ENCODE data around the gene NPAS2. TPM values are rescaled to one million over a fixed set of nuclear protein-coding genes. Genes with fewer than 3 reads are reported as not detected.

The NPAS2 gene
- polyA plus RNA-seq, 1 experiment = 13.5 TPM

DNA sequence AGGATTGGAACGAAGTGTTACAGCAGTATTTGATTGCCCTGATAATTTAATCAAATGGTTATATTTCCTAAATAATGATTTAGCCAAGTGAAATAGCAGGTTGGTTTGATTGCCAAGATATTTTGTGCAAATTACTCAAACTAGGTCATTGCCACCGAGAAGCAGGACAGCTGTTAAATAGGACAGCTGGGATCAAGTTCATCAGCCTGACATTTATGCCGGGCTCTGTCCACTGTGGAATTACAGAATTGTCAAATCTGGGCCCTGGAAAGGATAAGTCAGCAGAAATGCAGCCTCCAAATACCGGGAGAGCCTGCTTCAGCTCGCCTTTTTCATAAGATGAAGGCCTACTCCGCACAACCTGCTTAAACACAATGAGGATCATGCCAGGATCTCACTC lies 108.3 kb downstream of the NPAS2 start:
- POLR2A ChIA-PET = no interaction called here
- DNase-seq (ENCODE audit: low read depth, low spot score) = no peak
- Histone ChIP-seq H3K27ac (ENCODE audit: low read depth, low read length) (no peak overlapping the region), H3K27me3 (ENCODE audit: control insufficient read depth, insufficient read depth, low read length) (no peaks in the 10 kb centered on the region), H3K9me3 (ENCODE audit: control insufficient read depth, insufficient read depth, low read length) (no peaks in the 10 kb centered on the region), H3K4me3 (ENCODE audit: low read depth, low read length) (no peak overlapping the region)
- TF ChIP-seq, protein P1, sequence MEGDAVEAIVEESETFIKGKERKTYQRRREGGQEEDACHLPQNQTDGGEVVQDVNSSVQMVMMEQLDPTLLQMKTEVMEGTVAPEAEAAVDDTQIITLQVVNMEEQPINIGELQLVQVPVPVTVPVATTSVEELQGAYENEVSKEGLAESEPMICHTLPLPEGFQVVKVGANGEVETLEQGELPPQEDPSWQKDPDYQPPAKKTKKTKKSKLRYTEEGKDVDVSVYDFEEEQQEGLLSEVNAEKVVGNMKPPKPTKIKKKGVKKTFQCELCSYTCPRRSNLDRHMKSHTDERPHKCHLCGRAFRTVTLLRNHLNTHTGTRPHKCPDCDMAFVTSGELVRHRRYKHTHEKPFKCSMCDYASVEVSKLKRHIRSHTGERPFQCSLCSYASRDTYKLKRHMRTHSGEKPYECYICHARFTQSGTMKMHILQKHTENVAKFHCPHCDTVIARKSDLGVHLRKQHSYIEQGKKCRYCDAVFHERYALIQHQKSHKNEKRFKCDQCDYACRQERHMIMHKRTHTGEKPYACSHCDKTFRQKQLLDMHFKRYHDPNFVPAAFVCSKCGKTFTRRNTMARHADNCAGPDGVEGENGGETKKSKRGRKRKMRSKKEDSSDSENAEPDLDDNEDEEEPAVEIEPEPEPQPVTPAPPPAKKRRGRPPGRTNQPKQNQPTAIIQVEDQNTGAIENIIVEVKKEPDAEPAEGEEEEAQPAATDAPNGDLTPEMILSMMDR (IDR thresholded peaks at IDR 0.05; ENCODE audit: low read depth, low read length) = no peak
- CTCF ChIA-PET = no interaction called here

DNA sequence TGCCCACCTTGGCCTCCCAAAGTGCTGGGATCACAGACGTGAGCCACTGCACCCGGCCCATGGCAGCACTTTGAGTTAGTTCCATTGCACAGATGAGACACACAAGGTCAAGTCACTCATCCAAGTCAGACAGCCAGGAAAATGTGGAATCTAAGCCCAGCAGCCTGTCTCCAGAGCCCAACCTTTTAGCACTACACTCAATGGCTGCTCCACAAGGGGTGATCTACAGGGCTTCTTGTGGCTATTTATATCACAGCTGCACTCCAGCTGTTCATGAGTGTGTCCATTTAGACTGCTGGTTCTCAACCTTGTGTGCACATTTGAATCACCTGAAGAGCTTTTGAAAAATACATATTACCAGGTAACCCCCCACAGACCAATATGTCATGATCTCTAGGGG lies 109.2 kb downstream of the NPAS2 start:
- CTCF ChIA-PET = no interaction called here

DNA sequence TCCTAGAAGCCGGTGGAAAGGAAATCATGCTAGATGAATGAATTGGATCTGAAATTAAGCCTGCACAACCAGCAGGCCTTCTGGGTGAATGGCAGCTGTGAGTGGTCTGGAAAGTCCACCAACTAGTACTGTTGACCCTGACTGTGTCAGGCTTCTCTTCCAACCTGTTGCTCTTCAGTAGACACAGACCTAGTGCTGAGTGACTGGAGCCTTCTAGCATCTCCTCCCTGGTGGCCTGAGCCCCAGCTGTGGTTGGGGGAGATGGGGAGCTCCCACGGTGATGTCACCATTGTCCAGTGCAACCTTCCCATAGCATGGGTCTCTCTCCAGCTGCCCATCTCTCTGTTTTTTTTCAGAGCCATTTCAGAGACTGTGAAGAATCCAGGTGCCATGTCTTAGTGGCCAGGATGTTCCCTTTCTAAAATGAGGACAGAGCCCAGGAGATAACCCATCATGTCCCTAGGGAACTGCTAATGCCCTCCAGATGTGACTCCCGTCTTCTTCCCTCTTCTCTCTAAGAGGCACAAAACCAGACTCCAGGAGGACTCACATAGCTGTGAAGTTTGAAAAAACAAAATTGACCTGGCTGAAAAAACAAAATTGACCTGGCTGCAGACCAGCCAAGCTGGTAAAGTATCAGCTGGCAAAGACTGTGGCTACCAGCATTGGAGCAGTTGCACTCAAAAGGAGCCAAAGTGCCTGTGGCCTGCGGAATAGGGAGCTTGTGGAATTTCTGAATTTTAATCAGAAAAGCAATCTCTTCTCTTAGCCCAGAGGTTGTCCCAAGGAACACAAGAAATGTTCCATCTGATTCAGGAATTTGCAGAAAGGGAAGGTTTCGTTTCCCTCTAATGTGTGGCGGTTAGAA lies 114.8 kb downstream of the NPAS2 start:
- H3K27ac ChIP-seq (ENCODE audit: low read depth, low read length) = no peak overlapping the region
- H3K9me3 ChIP-seq (ENCODE audit: control insufficient read depth, insufficient read depth, low read length) = no peaks in the 10 kb centered on the region
- H3K27me3 ChIP-seq (ENCODE audit: control insufficient read depth, insufficient read depth, low read length) = no peaks in the 10 kb centered on the region
- TF ChIP-seq, protein P1 (IDR thresholded peaks at IDR 0.05; ENCODE audit: low read depth, low read length) = no peak
- H3K4me3 ChIP-seq (ENCODE audit: low read depth, low read length) = no peak overlapping the region
- DNase-seq (ENCODE audit: low read depth, low spot score) = no peak
- ChIA-PET CTCF (no interaction called here), POLR2A (interaction anchor here (1.0 to 1.5 kb wide), 2 partner anchors 10 to 16 kb away, joined by 4 read pairs; no protein-coding TSS in a partner anchor)

More for the DNA sequence above, 109.2 kb downstream of the NPAS2 start:
- Histone ChIP-seq H3K27ac (ENCODE audit: low read depth, low read length) (no peak overlapping the region), H3K4me3 (ENCODE audit: low read depth, low read length) (no peak overlapping the region), H3K9me3 (ENCODE audit: control insufficient read depth, insufficient read depth, low read length) (no peaks in the 10 kb centered on the region), H3K27me3 (ENCODE audit: control insufficient read depth, insufficient read depth, low read length) (no peaks in the 10 kb centered on the region)
- DNase-seq (ENCODE audit: low read depth, low spot score) = no peak
- POLR2A ChIA-PET = no interaction called here
- TF ChIP-seq, protein P1 (IDR thresholded peaks at IDR 0.05; ENCODE audit: low read depth, low read length) = no peak

DNA sequence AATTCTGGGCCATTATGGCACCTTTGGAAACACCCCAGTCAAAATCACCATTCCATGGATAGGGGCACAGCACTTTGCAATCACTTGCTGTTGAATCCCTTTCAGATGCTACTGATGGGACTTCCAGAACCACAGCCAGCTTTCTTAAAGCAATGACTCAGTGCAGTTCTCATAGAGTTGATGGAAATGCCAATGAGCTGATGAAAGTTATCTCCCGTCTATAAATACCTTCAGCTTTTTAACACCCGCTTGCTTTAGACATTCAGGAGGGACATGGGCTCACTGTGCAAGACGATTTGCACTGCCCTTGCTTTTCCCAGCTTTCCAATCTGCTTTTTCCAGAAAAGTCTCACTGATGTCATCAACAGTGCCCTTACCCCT lies 115.4 kb downstream of the NPAS2 start:
- TF ChIP-seq, protein P1 (IDR thresholded peaks at IDR 0.05; ENCODE audit: low read depth, low read length) = no peak
- Histone ChIP-seq H3K9me3 (ENCODE audit: control insufficient read depth, insufficient read depth, low read length) (no peaks in the 10 kb centered on the region), H3K27me3 (ENCODE audit: control insufficient read depth, insufficient read depth, low read length) (no peaks in the 10 kb centered on the region), H3K27ac (ENCODE audit: low read depth, low read length) (no peak overlapping the region), H3K4me3 (ENCODE audit: low read depth, low read length) (no peak overlapping the region)
- DNase-seq (ENCODE audit: low read depth, low spot score) = peak; percentile 26
- ChIA-PET POLR2A (interaction anchor here (1.0 to 1.5 kb wide), 2 partner anchors 11 to 16 kb away, joined by 4 read pairs; no protein-coding TSS in a partner anchor), CTCF (no interaction called here)

DNA sequence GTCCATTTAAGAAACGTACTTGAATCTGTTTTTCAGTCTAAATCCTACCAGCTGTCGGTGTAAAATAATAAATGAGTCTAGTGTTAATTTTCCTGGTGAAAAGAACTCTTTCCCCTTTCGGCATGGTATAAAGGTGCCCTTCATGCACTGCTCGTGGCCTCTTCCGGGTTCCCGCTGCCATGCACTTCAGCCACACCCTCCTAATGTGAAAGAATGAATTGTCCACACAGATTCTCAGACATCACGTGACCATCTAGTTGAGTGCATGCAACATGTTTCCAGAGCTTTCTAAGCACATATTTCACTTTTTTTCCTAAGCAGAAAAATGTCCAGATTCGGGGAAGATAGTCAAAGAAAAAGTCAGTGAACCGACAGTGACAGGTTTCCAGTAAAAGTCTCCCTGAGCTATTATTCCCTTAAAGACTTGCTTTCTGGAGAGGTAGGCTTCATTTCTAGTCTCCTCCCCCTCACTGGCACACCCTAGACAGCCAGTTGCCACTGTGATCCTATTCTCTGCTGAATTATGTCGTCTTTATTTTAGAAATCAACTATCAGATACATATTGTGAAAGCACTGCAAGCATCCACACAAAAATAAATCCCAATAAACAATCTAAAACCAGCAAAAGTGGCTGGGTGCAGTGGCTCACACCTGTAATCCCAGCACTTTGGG lies 116.3 kb downstream of the NPAS2 start:
- CTCF ChIA-PET = no interaction called here
- H3K27me3 ChIP-seq (ENCODE audit: control insufficient read depth, insufficient read depth, low read length) = no peaks in the 10 kb centered on the region
- POLR2A ChIA-PET = interaction anchor here (1.0 to 1.5 kb wide), 2 partner anchors 12 to 17 kb away, joined by 4 read pairs; no protein-coding TSS in a partner anchor
- no peak overlapping the region for H3K4me3 ChIP-seq (ENCODE audit: low read depth, low read length)
- TF ChIP-seq, protein P1 (IDR thresholded peaks at IDR 0.05; ENCODE audit: low read depth, low read length) = no peak
- DNase-seq (ENCODE audit: low read depth, low spot score) = no peak
- no peaks in the 10 kb centered on the region; the same call in 1 of the 2 replicates for H3K9me3 ChIP-seq (ENCODE audit: control insufficient read depth, insufficient read depth, low read length)
- H3K27ac ChIP-seq (ENCODE audit: low read depth, low read length) = no peak overlapping the region

Data from AG04450 (cell line).